Activated CD4-positive, alpha-beta T cell treated with anti-CD3 and anti-CD28 coated beads, Interleukin-2, Interleukin-6, amounts not matched to agents 100 ng/mL and 50 ng/mL, durations not matched to agents 16 hours and 8 hours (primary cell): ENCODE data around the gene SLC39A13.

ENCODE experiments used
- DNase-seq: peaks from one replicate; pipeline ENCODE4 v3.0.0-alpha.2; 2020

SLC39A13 gene

DNA sequence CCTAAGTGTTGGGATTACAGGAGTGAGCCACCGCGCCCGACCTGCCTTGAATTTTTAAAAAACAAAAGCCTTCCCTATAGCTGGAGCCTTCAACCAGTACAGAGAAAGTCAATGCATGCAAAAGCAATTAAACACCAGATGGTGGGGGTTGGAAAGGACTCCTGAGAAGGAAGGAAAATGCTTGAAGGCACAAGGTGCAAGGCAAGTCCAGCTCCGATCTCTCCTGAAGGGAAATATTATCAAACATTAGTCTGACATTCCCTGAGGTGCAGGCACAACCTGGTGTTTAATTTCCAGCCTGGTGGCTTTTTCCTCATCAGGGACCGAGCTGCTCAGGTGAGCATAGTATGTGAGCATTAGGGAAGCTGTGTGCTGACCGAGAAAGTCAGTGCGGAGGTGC, 53.5 kb downstream of the SLC39A13 start:
- DNase-seq, result no peak

DNA sequence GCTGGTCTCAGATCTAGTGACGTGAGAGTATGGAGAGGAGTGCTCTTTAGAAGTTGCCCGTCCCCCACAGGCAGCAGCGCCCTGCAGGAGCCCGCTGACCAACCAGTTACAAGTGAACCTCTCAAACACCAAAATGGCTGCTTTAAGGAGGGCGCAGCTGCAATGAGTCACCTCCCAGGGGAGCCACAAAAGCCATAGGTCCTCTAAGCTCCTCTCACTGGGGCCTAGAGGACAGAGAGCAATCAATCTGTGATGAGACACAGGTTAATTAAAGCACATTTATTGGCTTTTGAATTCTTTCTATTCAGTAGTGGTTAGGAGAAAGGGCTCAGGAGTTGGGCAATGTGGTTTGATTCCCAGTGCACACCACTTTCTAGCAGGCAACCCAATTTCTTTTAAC, 56.1 kb downstream of the SLC39A13 start:
- DNase-seq, result peak; percentile 8
